ENCODE data around the gene OPHN1. TPM values are rescaled to one million over a fixed set of nuclear protein-coding genes. Genes with fewer than 3 reads are reported as not detected.
A peak's percentile ranks its signal among the peaks of the same experiment; 100 is the strongest.

The OPHN1 gene, protein sequence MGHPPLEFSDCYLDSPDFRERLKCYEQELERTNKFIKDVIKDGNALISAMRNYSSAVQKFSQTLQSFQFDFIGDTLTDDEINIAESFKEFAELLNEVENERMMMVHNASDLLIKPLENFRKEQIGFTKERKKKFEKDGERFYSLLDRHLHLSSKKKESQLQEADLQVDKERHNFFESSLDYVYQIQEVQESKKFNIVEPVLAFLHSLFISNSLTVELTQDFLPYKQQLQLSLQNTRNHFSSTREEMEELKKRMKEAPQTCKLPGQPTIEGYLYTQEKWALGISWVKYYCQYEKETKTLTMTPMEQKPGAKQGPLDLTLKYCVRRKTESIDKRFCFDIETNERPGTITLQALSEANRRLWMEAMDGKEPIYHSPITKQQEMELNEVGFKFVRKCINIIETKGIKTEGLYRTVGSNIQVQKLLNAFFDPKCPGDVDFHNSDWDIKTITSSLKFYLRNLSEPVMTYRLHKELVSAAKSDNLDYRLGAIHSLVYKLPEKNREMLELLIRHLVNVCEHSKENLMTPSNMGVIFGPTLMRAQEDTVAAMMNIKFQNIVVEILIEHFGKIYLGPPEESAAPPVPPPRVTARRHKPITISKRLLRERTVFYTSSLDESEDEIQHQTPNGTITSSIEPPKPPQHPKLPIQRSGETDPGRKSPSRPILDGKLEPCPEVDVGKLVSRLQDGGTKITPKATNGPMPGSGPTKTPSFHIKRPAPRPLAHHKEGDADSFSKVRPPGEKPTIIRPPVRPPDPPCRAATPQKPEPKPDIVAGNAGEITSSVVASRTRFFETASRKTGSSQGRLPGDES
- total RNA-seq (ENCODE audit: low replicate concordance): 5.6 and 9.4 TPM in 2 replicates

DNA sequence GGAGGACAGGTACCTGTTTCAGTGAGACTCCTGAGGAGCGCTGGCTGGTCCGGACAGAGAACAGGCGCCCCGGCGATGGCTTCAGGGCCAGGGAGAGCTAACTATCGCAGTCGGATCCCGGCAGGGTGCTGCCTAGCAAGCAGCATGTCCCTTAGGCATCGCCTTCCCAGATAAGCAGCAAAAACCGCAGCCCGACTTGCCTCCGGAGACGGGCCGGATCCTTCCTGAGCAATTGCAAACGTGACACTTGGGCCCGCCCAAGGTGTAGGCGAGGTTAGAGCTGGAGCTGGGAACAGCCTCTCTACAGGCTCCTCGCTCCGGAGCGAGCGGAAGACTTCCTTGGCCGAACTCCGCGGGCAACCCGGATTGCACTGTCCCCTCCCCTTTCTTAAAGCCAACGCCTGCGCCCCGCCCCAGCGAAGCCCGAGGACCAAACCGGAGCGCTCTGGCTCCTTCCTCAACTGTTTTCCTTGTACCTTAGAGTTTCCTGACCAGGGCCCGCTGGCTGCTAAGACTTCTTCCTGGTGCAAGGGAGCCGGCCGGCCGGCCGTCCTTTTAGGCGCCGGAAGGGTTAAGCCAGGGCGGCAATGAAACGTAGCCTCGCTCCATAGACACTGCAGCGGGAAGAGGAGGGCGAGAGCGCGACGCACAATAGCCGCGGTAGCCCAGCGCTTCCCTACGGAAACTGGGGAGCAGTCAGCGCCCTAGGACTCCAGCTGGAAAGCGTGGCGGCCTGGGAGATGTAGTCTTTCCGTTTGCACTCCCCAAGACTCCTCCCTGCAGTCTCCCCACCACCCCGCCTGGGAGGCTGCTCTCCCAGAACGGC is at the start of gene OPHN1:
Gene OPHN1 (minus strand): TSS at position 341 of the 826 bp plus-strand sequence. CDS start 475 bp downstream, outside the sequence.
- peak; percentile 79 for DNase-seq (ENCODE audit: low read depth)
- TF ChIP-seq, protein P1, sequence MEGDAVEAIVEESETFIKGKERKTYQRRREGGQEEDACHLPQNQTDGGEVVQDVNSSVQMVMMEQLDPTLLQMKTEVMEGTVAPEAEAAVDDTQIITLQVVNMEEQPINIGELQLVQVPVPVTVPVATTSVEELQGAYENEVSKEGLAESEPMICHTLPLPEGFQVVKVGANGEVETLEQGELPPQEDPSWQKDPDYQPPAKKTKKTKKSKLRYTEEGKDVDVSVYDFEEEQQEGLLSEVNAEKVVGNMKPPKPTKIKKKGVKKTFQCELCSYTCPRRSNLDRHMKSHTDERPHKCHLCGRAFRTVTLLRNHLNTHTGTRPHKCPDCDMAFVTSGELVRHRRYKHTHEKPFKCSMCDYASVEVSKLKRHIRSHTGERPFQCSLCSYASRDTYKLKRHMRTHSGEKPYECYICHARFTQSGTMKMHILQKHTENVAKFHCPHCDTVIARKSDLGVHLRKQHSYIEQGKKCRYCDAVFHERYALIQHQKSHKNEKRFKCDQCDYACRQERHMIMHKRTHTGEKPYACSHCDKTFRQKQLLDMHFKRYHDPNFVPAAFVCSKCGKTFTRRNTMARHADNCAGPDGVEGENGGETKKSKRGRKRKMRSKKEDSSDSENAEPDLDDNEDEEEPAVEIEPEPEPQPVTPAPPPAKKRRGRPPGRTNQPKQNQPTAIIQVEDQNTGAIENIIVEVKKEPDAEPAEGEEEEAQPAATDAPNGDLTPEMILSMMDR (IDR thresholded peaks at IDR 0.05; ENCODE audit: insufficient read depth, low read length): no peak
- H3K4me3 ChIP-seq (ENCODE audit: low read depth, low read length): peak within 1 kb of the TSS; percentile 73

DNA sequence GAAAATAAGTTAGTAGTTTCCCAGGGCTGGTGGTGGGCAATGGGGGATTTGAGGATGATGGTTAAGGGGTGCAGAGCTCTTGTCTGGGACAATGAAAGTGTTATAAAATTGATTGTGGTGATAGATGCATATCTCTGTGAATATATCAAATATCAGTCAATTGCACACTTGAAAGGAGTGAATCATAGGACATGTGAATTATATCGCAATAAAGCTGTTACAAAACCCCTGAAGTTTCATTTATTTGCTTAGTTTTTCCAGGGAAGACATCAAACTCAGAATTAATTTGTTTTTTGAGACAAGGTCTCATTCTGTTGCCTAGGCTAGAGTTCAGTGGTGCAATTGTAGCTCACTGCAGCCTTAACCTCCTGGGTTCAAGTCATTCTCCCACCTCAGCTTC is 47.7 kb upstream of the OPHN1 start:
- no peak for DNase-seq (ENCODE audit: low read depth)
- no peak overlapping the region for H3K4me3 ChIP-seq (ENCODE audit: low read depth, low read length)
- TF ChIP-seq, protein P1 (IDR thresholded peaks at IDR 0.05; ENCODE audit: insufficient read depth, low read length): no peak

DNA sequence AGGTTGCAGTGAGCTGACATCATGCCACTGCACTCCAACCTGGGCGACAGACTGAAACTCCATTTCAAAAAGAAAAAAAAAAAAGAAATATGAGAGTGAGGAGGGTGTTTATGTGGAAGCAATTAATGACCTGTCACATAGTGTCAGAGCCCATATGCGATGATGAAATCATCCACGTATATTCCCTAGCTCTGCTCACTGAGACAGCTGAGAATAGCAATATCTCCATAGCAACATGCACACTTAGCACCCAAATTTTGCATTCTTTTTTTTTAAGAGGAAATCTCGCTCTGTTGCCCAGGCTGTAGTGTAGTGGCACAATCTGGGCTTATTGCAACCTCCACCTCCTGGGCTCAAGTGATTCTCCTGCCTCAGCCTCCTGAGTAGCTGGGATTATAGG is 31.5 kb upstream of the OPHN1 start:
- TF ChIP-seq, protein P1 (IDR thresholded peaks at IDR 0.05; ENCODE audit: insufficient read depth, low read length): no peak
- H3K4me3 ChIP-seq (ENCODE audit: low read depth, low read length): no peak overlapping the region
- no peak for DNase-seq (ENCODE audit: low read depth)

DNA sequence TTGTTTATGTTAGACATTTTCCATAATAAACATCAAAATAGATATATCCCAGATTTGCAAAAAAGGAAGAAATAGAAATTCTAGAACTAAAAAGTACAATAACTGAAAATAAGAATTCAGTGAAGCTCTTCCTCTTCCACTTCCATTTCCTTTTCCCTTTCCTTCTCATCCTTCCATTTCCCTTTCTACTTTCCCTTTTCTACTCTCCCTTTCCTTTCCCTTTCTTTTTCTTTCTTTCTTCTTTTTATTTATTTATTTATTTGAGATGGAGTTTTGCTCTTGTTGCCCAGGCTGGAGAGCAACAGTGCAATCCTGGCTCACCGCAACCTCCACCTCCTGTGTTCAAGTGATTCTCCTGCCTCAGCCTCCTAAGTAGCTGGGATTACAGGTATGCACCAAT is 30.6 kb upstream of the OPHN1 start:
- DNase-seq (ENCODE audit: low read depth): no peak
- TF ChIP-seq, protein P1 (IDR thresholded peaks at IDR 0.05; ENCODE audit: insufficient read depth, low read length): no peak
- no peak overlapping the region for H3K4me3 ChIP-seq (ENCODE audit: low read depth, low read length)

DNA sequence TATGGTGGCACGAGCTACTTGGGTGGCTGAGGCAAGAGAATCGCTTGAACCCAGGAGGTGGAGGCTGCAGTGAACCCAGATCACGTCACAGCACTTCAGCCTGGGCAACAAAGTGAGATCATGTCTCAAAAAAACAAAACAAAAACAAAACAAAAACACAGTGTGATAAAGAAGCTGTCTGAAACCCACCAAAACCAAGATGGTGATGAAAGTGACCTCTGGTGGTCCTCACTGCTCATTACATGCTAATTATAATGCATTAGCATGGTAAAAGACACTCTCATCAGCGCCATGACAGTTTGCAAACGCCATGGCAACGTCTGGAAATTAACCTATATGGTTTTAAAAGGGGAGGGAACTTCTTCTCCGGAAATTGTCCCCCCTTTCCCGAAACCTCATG is 29.4 kb upstream of the OPHN1 start:
- TF ChIP-seq, protein P1 (IDR thresholded peaks at IDR 0.05; ENCODE audit: insufficient read depth, low read length): peak; percentile 51
- DNase-seq (ENCODE audit: low read depth): peak; percentile 53
- H3K4me3 ChIP-seq (ENCODE audit: low read depth, low read length): no peak overlapping the region

DNA sequence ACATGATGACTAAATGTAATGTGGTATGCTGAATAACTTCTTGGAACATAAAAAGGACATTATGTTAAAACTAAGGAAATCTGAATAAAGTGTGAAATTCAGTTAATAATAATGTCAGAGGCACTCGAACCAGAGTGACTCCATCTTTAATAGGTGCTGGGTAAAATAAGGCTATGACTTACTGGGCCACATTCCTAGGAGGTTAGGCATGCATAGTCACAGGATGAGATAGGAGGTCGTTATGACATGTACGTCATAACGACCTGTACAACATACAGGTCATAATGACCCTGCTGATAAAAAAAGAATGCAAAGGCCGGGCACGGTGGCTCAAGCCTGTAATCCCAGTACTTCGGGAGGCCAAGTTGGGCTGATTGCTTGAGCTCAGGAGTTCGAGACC is 28.9 kb upstream of the OPHN1 start:
- peak; percentile 46 for DNase-seq (ENCODE audit: low read depth)
- TF ChIP-seq, protein P1 (IDR thresholded peaks at IDR 0.05; ENCODE audit: insufficient read depth, low read length): no peak
- no peak overlapping the region for H3K4me3 ChIP-seq (ENCODE audit: low read depth, low read length)
